GM19023 (cell line): ENCODE measurements around the gene STK32C.
"Not testable (repeated sequence)": the region's sequence is repeated elsewhere in the genome, so short reads cannot be mapped to it uniquely, and the experiment has no call there.

Experiments
- ATAC-seq: cut with Tn5 transposase; IDR thresholded peaks from one replicate; pipeline ENCODE4 v1.9.1; 2021; ENCODE audit warnings: mild to moderate bottlenecking, moderate library complexity; ENCODE audit not compliant: unreplicated experiment

The STK32C gene

GRCh38 chr10:132319853-132320653 lies 12.3 kb upstream of the STK32C start:
- ATAC-seq, result peak; percentile 99

GRCh38 chr10:132317477-132317876 lies 9.7 kb upstream of the STK32C start:
- ATAC-seq, result not testable (repeated sequence)

GRCh38 chr10:132316133-132316532 lies 8.4 kb upstream of the STK32C start:
- no peak for ATAC-seq

GRCh38 chr10:132314881-132315280 lies 7.1 kb upstream of the STK32C start:
- ATAC-seq, result not testable (repeated sequence)

GRCh38 chr10:132314336-132314735 lies 6.6 kb upstream of the STK32C start:
- ATAC-seq, result no peak

GRCh38 chr10:132313865-132314264 lies 6.1 kb upstream of the STK32C start:
- no peak for ATAC-seq

- ATAC-seq, result no peak
Measured at GRCh38 chr10:132313305-132313704, 5.6 kb upstream of the STK32C start.

GRCh38 chr10:132311338-132311939 lies 3.7 kb upstream of the STK32C start:
- no peak for ATAC-seq

GRCh38 chr10:132310701-132311337 lies 3.1 kb upstream of the STK32C start:
- no peak for ATAC-seq

- ATAC-seq, result no peak
Measured at GRCh38 chr10:132309879-132310591, 2.3 kb upstream of the STK32C start.

GRCh38 chr10:132309471-132309865 lies 1.7 kb upstream of the STK32C start:
- ATAC-seq, result no peak

- no peak for ATAC-seq
Measured at GRCh38 chr10:132308587-132309470, 1.1 kb upstream of the STK32C start.

GRCh38 chr10:132306864-132307751 lies 642 bp downstream of the STK32C start:
- ATAC-seq, result peak; percentile 23

- ATAC-seq, result no peak
Measured at GRCh38 chr10:132306343-132306685, 1.4 kb downstream of the STK32C start.

GRCh38 chr10:132305654-132306342 lies 2.0 kb downstream of the STK32C start:
- no peak for ATAC-seq

GRCh38 chr10:132304756-132305509 lies 2.8 kb downstream of the STK32C start:
- ATAC-seq, result no peak

- no peak for ATAC-seq
Measured at GRCh38 chr10:132303361-132304115, 4.2 kb downstream of the STK32C start.
